ENCODE data around the gene NFIX.

NFIX gene

GRCh38 chr19:13128583-13128982 lies 133.3 kb downstream of the NFIX start:
- DNase-seq (ENCODE audit: low read depth) = no peak

DNA sequence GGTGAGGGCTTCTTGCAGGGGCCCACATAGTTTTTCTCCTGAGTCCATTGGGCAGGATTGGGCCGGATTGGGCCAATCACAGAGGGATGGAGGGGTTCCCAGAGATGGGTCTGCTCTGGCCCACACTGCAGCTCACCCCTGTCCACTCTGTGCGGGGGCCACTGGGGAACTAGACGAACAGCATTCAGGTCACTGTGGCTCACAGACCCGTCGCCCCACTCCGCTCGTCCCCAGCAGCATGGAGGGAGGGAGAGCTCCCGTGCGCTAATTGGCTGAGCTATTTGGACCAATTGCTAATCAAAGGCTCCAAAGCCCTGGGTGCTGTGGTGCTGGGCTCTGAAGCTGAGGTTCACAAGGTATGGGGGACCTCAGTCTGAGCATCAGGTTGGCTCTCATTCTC lies 134.1 kb downstream of the NFIX start:
- no peak for DNase-seq (ENCODE audit: low read depth)

GRCh38 chr19:13130886-13131490 lies 135.7 kb downstream of the NFIX start:
- no peak for DNase-seq (ENCODE audit: low read depth)

DNA sequence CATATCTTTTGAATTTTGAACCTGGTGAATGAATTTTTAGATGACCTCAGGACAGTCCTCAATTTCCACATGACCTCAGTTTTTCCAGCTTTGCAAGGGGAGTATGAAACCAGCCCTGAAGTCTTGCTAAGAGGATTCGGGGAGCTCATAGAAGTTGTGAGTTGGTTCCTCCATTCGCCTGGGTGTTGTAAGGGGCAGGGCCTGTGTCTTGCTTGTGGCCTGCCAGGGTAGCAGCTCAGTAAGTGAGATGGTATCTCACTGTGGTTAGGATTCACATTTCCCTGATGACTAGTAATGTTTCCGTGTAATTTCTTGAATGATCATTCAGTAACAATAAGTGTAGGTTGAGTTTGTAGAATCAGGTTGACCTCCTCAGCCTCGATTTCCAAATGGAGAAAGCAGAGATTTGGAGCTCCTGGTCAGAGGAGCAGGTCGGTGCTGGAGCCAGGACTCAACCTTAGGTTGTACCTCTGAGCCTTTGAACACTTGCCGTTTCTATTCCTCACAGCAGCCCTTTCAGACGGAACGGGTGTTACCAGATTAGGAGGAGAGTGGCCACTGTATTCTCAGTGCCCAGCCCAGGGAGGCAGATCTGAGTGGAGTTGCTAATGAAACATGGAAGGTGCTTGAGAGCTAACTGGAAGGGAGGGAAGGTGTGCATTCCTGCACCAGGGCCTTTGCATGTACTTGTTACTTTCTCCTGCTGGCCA lies 137.4 kb downstream of the NFIX start:
- DNase-seq (ENCODE audit: low read depth) = no peak

DNA sequence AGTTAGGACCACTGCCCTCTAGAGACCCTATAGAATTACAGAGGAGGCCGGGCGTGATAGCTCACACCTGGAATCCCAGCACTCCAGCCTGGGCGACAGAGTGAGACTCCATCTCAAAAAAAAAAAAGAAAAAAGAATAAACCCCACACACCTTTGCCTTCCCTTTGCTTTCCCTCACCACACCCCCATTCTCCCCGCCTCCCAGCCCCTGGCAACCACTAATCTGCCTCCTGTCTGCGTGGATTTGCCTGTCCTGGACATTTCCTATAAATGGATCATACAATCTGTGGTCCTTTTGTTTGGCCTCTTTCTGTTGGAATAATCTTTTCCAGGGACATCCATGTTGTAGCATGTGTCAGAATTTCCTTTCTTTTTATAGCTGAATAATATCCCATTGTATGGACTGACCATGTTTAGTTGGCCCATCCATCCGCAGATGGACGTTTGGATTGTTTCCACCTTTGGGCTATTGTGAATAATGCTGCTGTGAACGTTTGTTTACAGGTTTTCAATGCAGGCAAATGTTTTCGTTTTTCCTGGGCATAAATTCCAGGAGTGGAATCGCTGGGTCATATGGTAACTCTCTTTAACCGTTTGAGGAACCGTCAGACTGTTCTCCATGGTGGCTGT lies 138.1 kb downstream of the NFIX start:
- no peak for DNase-seq (ENCODE audit: low read depth)

- DNase-seq (ENCODE audit: low read depth) = no peak
Observed at GRCh38 chr19:13134626-13135025, 139.4 kb downstream of the NFIX start.

- DNase-seq (ENCODE audit: low read depth) = no peak
Observed at GRCh38 chr19:13135068-13136062, 140.1 kb downstream of the NFIX start.

DNA sequence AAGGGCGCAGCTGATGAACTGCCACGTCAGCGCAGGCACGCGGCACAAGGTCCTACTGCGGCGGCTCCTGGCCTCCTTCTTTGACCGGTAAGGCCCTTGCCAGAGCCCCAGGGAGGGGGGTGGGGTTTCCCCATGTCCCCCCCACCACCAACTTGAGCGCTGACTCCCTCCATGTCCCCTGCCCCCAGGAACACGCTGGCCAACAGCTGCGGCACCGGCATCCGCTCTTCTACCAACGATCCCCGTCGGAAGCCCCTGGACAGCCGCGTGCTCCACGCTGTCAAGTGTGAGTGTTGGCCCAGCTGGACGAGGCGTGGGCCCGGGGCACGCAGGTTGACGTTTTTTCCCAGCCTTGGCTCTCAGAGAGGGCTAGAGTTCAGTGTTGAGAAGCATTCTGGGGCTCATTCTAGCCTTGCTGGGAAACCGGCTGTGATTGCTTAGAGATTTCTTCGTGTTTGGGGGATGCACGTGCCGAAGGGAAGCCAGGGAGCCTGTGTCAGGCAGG lies 142.1 kb downstream of the NFIX start:
- no peak for DNase-seq (ENCODE audit: low read depth)

- DNase-seq (ENCODE audit: low read depth) = no peak
Observed at GRCh38 chr19:13138171-13138915, 143.1 kb downstream of the NFIX start.

- no peak for DNase-seq (ENCODE audit: low read depth)
Observed at GRCh38 chr19:13138916-13139198, 143.6 kb downstream of the NFIX start.

GRCh38 chr19:13139633-13140311 lies 144.5 kb downstream of the NFIX start:
- no peak for DNase-seq (ENCODE audit: low read depth)

DNA sequence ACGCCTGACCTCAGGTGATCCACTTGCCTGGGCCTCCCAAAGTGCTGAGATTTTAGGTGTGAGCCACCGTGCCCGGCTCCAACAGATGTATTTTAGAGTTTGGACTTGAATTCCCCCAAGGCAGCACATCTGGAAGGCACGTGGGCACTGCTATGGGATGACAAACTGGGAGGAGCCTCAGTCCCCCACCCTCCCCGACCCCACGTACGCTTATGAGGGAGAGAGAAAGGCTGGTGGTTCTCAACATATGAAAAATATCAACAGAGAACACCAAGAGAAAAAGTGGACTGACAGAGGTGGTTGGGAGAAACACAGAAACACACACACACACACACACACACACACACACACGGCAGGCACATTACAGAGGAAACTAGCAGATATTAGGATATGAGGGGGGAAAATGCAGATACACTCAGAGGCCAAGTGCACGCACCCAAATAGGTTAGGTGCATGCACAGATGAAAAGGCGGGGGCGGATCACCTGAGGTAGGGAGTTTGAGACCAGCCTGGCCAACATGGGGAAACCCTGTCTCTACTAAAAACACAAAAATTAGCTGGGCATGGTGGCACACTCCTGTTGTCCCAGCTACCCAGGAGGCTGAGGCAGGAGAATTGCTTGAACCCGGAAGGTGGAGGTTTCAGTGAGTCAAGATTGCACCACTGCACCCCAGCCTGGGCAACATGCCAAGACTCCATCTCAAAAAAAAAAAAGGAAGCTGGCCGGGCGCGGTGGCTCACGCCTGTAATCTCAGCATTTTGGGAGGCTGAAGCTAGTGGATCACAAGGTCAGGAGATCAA lies 151.7 kb downstream of the NFIX start:
- no peak for DNase-seq (ENCODE audit: low read depth)
